Stimulated activated CD4-positive, alpha-beta T cell treated with anti-CD3 and anti-CD28 coated beads, Interleukin-4, amount 100 ng/mL, for 24 hours (primary cell): Measurements from ENCODE around the gene FBXL4.

Source experiments
- DNase-seq: peaks from one replicate; pipeline ENCODE4 v3.0.0-alpha.2; 2020

FBXL4 gene

GRCh38 chr6:98947411-98948292 lies at the start of gene FBXL4:
Gene FBXL4, minus strand, starts transcription at chr6:98947946. Its CDS starts 20,958 bp downstream, at chr6:98926988.
- peak; percentile 85 for DNase-seq

DNA sequence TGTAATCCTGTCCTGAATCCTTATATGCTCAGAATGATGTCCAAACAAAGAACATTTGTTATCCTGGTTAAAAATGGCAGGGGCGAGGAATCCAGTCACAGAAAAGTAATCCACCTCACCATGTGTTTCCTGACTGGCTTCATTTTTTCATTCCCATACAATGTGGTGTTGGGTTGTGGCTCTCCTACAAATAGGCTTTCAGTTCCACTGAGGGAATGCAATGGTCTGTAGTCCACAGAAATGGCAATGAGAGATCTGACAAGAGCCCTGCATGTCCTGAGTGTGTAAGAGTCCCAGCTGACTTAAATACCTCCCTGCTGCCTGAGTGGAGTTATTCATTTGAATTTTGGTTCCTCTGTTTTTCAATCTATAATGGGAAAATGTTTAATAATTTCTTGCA lies 47.4 kb upstream of the FBXL4 start:
- DNase-seq, result no peak

- no peak for DNase-seq
Measured at GRCh38 chr6:98992535-98992934, 44.8 kb upstream of the FBXL4 start.

DNA sequence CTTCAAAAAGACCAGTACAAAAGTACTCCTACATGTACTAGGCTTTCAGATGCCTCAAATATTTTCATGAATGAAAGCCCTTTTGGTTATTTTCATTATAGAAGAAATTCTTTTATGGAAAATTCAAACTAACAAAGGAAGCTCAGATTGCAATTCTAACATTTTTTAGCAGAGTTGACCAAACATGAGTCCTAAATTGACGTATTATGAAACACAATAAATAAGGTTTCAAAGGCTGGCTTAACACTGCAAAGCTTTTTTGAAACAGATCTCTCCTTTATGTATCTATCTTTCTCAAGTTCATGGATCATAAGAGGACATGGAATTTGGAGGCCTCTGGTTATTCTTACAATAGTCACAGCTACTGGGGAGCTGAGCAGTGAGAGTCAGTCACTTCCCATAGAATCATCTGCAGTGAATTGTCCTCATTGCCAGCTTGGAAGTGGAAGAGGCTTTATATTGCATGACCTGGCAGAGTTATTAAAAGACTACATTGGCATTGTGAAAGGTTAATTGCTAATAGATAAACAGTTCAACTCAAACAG lies 38.4 kb upstream of the FBXL4 start:
- no peak for DNase-seq

DNA sequence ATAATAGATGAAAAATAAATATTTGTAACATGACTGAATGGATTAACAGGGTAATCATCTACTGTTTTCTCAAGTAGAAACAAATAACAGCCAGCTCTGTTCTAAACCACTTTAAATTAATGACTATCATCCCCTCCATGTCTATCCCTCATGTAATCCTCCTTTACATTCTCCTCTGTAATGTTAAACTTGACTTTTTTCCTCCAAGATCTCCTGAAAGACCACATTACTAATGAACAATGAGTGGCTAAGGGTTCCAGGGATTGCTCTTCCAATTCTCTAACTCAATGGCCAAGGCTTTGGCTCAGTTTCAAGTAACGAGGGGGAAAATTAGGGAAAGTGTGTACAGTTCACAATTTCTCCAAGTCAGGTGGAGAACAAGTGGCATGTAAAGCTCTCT lies 37.6 kb upstream of the FBXL4 start:
- no peak for DNase-seq

GRCh38 chr6:98984121-98984520 lies 36.4 kb upstream of the FBXL4 start:
- no peak for DNase-seq

DNA sequence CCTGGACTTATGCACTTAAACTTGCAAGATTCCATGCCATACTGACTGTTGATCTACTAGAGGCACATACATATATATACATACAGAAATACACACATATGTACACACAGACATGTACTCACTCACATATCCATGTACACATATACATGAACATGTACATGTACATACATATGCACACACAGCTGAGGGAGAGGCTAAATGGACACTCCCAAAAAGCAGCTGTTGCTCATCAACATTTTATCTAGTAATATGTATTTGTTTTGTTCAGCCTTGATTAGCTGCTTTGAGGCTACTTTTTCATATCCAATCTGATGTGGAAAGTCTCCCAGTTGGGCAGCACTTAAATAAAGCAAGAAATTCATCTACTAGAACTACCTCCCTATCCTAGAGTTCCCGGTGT lies 33.7 kb upstream of the FBXL4 start:
- DNase-seq, result no peak

GRCh38 chr6:98980819-98981218 lies 33.1 kb upstream of the FBXL4 start:
- no peak for DNase-seq

DNA sequence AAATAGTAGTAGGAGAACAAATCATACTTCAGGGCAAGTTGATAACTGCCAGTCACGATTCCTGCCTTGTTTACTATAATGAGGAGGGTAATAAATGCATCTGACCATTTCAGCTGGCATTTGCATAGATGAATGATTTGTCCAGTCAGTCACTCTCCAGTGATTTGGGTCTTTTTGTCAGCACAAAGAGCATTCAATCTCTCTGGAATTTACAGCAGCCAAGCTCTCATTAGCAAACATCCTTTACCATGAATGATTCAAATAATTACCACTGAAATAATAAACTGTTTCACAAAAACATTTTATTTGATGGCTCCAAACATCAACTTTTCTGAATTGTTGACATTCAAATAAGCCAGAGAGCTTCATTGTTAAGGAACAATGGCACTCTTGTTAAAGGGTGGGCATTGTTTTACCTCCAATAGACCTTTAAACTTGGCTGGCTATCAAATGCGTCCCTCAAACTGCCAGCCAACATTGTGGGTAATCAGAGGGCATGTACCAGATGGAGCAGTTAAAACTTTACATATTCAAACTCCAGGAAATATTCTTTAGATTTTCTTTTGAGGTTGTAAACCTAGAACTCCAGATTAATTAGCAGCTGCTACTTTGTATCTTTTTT lies 30.0 kb upstream of the FBXL4 start:
- DNase-seq, result no peak

GRCh38 chr6:98976674-98977385 lies 29.1 kb upstream of the FBXL4 start:
- DNase-seq, result no peak

DNA sequence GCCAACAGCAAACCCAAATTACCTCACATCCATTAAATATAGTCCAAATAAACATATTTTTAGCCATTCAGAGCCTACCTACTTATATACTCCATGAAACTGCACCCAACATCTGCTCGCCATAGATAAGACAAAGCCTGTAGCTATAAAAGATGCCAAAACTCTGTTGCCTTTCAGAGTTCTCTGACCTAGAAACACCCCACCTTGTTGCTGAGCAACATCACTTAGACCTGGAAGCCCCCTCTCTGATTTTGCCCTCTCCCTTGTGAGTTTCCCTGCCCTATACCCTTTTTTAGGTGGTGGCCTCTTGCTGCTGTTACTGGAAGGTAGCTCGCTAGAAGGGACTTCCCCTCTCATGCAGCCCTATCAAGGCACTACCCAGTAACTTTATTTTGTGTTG lies 27.7 kb upstream of the FBXL4 start:
- DNase-seq, result no peak

DNA sequence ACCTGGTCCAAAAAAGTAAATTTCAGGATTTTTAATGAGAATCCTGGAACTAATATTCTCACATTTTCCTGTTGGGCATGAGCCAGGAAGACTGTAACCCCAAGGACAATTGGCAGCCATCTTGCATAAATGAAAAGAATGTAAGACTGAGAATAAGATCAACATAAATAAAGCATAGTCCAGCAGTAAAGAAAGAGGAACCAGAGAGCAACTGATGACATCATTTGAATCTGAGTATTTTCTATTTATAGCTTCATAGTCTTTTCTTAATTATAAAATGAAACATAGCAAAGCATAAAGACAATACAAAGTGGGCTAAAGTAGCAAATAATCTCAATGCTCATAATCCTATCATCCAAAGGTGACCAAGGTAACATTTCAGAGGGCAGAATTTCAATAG lies 26.6 kb upstream of the FBXL4 start:
- DNase-seq, result no peak

GRCh38 chr6:98973571-98973970 lies 25.8 kb upstream of the FBXL4 start:
- no peak for DNase-seq

DNA sequence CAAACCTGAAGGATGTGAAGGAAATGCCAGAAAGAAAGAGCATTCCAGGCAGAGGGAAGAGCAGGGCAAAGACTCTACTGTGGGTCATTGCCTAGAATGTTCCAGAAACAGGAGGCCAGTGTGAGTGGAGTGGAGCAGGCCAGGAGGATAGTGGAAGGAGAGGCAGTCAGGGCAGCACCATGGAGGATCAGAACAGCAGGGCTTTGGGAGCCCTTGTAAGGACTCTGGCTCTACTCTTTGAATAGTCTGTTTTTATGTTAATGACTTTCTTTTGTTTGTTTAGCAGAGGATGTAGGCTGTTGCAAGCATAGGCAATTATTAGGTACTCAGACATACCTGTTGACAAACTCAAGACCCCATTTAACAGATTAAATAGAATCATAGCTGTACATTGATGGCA lies 23.6 kb upstream of the FBXL4 start:
- DNase-seq, result no peak

DNA sequence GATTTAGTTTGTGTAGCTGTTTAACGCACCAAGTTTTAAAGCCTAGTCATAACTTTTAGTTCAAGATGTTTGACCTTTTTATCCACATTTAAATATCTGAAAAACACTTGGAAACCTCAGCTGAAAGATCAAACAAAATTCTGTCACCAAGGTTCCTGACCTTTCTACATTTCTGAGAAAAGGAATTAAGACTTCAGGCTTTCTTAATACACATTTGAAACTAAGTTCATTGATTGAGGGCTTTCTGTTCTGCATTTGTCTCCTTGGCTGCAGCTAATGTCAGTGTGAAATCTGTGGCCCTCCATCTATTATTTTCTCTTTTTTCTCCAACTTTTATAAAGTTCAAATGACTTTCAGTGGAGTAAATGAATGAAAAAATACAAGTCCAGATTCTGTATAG lies 22.7 kb upstream of the FBXL4 start:
- DNase-seq, result no peak

DNA sequence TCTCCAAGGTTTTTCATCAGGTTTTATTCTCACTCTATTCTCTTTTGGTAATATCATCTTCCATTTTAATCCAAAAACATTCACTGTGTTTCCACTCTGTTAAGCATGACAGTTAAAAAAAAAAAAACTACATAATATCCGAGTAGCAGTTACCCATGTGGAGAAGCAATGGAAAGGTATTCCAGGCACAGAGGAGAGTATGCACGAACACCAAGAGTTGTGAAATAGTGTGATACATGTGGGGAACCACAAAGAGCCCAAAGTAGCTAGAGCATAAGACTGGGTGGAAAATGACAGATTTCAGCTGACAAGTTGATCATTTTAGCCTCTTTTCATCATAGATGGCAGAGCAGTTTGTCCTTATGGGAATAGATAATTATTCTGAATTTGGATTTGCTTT lies 19.9 kb upstream of the FBXL4 start:
- DNase-seq, result no peak

DNA sequence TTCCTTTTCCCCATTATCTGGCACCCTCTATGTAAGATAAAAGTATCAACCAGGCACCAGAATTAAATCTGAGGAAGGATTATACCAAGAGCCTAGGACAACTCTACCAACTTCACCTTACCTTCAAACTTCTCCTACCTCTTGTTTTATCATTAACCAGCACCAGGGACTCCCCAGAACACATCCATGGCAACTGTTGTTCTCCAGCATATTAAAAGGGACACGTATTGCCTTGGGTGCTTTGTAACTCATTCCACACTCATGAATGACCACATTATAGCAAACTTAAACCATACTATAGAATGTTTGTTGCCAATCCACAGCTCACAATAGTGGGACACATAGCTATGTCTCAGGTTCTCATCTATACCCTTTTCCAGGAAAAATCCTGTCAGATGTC lies 11.9 kb upstream of the FBXL4 start:
- no peak for DNase-seq

- DNase-seq, result no peak
Measured at GRCh38 chr6:98958776-98959175, 11.0 kb upstream of the FBXL4 start.

DNA sequence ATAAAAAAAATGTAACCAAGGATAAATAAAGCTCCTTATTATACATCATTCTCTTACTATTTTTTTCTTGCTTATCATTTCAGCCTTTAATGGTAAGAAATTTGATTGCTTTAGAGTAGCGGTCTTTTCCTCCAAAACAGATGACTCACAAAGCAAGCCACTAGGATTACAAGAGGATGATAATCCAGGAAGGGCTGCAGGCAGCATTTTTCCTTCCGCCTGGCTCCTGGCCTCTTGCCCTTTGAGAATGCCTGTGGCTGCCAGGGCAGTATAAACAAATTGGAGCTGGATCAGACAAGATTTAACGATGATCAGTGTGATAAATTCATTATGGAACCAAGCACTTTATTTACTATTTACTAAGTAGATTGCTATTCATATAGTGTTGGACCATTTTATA lies 9.7 kb upstream of the FBXL4 start:
- no peak for DNase-seq

DNA sequence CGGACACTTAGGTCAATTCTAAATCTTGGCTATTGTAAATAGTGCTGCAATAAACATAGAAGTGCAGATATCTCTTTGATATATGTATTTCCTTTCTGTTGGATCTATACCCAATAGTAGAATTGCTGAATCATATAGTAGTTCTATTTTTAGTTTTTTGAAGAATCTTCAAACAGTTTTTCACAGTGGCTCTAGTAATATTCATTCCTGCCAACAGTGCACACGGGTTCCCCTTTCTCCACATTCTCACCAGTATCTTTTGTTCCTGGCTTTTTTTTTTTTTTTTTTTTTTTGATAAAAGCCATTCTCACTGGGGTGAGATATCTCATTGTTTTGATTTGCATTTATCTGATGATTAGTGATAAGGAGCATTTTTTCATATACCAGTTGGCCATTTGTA lies 1.8 kb upstream of the FBXL4 start:
- DNase-seq, result no peak

- peak; percentile 38 for DNase-seq
Measured at GRCh38 chr6:98946879-98947410, 801 bp downstream of the FBXL4 start.

- no peak for DNase-seq
Measured at GRCh38 chr6:98946266-98946878, 1.4 kb downstream of the FBXL4 start.
